WTC11 (cell line): ENCODE measurements around the gene UCN3.

ENCODE experiments used
- CTCF ChIP-seq: fragments of 200-600 bp; IDR thresholded peaks from 2 replicates; pipeline ENCODE4 v1.8.0; 2022; ENCODE audit warnings: antibody characterized with exemption
- E2F4 ChIP-seq: sonication (generic); formaldehyde crosslinking; IDR thresholded peaks from 2 replicates; pipeline ENCODE4 v1.8.1; 2022; ENCODE audit warnings: low read depth, mild to moderate bottlenecking, moderate library complexity, missing genetic modification reagents, borderline replicate concordance
- FOXK1 ChIP-seq: sonication (generic); formaldehyde crosslinking; IDR thresholded peaks from 2 replicates; pipeline ENCODE4 v1.8.0; 2022; ENCODE audit warnings: mild to moderate bottlenecking, moderate library complexity, missing genetic modification reagents
- GABPB1 ChIP-seq: sonication (generic); formaldehyde crosslinking; IDR thresholded peaks from 2 replicates; pipeline ENCODE4 v1.8.1; 2023; ENCODE audit warnings: mild to moderate bottlenecking, missing genetic modification reagents
- TEAD1 ChIP-seq: sonication (generic); formaldehyde crosslinking; IDR thresholded peaks from 2 replicates; pipeline ENCODE4 v1.8.0; 2022; ENCODE audit warnings: mild to moderate bottlenecking, missing genetic modification reagents
- ZBTB21 ChIP-seq: sonication (generic); formaldehyde crosslinking; IDR thresholded peaks from 2 replicates; pipeline ENCODE4 v1.8.1; 2023; ENCODE audit warnings: mild to moderate bottlenecking, missing genetic modification reagents, borderline replicate concordance
- ZNF138 ChIP-seq: sonication (generic); formaldehyde crosslinking; conservative IDR thresholded peaks from 2 replicates; pipeline ENCODE4 v1.8.1; 2022; ENCODE audit warnings: mild to moderate bottlenecking, moderate library complexity, missing genetic modification reagents
- ZNF396 ChIP-seq: fragments of 250-450 bp; sonication (Bioruptor Pico); IDR thresholded peaks from 2 replicates; pipeline ENCODE4 v1.8.0; 2021; ENCODE audit warnings: mild to moderate bottlenecking, moderate library complexity, borderline replicate concordance

DNA sequence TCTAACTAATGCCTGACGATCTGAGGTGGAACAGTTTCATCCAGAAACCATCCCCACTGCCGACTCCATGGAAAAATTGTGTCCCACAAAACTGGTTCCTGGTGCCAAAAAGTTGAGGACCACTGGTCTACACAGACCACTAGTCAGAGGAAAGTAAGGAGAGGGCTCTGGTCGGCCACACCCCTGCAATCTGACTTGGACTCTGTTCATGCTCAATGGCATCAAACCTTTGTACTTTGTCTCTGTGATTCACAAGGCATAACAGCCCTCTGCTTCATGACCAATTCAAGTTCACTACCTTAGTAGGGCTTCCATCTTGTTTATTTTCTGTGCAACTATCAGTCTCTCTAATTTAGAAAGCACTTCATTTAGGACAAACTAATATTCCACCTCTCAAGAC, 38.0 kb downstream of the UCN3 start:
- TF ChIP-seq TEAD1 (CRISPR knock-in tag) = no peak
- TF ChIP-seq ZNF138 (CRISPR knock-in tag) = no peak
- TF ChIP-seq FOXK1 (CRISPR knock-in tag) = no peak
- TF ChIP-seq CTCF = no peak
- no peak for TF ChIP-seq GABPB1
- TF ChIP-seq E2F4 = no peak
- no peak for TF ChIP-seq ZBTB21 (CRISPR knock-in tag)
- no peak for TF ChIP-seq ZNF396 (CRISPR knock-in tag)
